Neutrophil (primary cell): ENCODE results near the gene P2RX2.

Source experiments
- H3K27ac ChIP-seq: fragments of 200-600 bp; sonication (generic); 2 replicates; pipeline ENCODE4 v1.5.1; 2016; ENCODE audit warnings: mild to moderate bottlenecking, moderate library complexity
- H3K27me3 ChIP-seq: fragments of 200-600 bp; sonication (generic); 2 replicates; pipeline ENCODE4 v1.6.0; 2016; ENCODE audit warnings: mild to moderate bottlenecking
- H3K36me3 ChIP-seq: fragments of 200-600 bp; sonication (generic); 2 replicates; pipeline ENCODE4 v1.5.1; 2017
- H3K4me1 ChIP-seq, 2 experiments: fragments of 200-600 bp in 1 of 2; sonication (generic) in 1 of 2; 1 replicate in 1 of 2; 2 replicates in 1 of 2; pipeline versions ENCODE4 v1.5.1 to v1.6.1; 2013 to 2016; ENCODE audit warnings: low read depth in 1 of 2, low read length in 1 of 2, mild to moderate bottlenecking in 1 of 2, moderate library complexity in 1 of 2; ENCODE audit not compliant: control insufficient read depth in 1 of 2, insufficient read depth in 1 of 2
- H3K4me3 ChIP-seq, 2 experiments: fragments of 200-600 bp in 1 of 2; sonication (generic) in 1 of 2; 1 replicate in 1 of 2; 2 replicates in 1 of 2; pipeline ENCODE4 v1.5.1; 2013 to 2016; ENCODE audit warnings: low read depth in 1 of 2, low read length in 1 of 2, mild to moderate bottlenecking in 1 of 2, moderate library complexity in 1 of 2
- H3K9me3 ChIP-seq: fragments of 200-600 bp; sonication (generic); 2 replicates; pipeline ENCODE4 v1.5.1; 2016
- TF ChIP-seq, protein P1 (sequence below): fragments of 200-600 bp; sonication (generic); IDR thresholded peaks from 2 replicates; pipeline ENCODE4 v1.5.1; 2016; ENCODE audit warnings: antibody characterized with exemption

The P2RX2 gene

GRCh38 chr12:132622437-132623071 is 4.0 kb downstream of the P2RX2 start:
- H3K36me3 ChIP-seq = peaks cover 39% of the 10 kb centered on the region
- H3K27ac ChIP-seq = no peak overlapping the region
- H3K4me1 ChIP-seq = no peaks in the 10 kb centered on the region
- H3K9me3 ChIP-seq = peaks cover 4% of the 10 kb centered on the region
- no peak overlapping the region for H3K4me3 ChIP-seq
- TF ChIP-seq, protein P1, sequence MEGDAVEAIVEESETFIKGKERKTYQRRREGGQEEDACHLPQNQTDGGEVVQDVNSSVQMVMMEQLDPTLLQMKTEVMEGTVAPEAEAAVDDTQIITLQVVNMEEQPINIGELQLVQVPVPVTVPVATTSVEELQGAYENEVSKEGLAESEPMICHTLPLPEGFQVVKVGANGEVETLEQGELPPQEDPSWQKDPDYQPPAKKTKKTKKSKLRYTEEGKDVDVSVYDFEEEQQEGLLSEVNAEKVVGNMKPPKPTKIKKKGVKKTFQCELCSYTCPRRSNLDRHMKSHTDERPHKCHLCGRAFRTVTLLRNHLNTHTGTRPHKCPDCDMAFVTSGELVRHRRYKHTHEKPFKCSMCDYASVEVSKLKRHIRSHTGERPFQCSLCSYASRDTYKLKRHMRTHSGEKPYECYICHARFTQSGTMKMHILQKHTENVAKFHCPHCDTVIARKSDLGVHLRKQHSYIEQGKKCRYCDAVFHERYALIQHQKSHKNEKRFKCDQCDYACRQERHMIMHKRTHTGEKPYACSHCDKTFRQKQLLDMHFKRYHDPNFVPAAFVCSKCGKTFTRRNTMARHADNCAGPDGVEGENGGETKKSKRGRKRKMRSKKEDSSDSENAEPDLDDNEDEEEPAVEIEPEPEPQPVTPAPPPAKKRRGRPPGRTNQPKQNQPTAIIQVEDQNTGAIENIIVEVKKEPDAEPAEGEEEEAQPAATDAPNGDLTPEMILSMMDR = no peak
- H3K27me3 ChIP-seq = peaks cover 38% of the 10 kb centered on the region

DNA sequence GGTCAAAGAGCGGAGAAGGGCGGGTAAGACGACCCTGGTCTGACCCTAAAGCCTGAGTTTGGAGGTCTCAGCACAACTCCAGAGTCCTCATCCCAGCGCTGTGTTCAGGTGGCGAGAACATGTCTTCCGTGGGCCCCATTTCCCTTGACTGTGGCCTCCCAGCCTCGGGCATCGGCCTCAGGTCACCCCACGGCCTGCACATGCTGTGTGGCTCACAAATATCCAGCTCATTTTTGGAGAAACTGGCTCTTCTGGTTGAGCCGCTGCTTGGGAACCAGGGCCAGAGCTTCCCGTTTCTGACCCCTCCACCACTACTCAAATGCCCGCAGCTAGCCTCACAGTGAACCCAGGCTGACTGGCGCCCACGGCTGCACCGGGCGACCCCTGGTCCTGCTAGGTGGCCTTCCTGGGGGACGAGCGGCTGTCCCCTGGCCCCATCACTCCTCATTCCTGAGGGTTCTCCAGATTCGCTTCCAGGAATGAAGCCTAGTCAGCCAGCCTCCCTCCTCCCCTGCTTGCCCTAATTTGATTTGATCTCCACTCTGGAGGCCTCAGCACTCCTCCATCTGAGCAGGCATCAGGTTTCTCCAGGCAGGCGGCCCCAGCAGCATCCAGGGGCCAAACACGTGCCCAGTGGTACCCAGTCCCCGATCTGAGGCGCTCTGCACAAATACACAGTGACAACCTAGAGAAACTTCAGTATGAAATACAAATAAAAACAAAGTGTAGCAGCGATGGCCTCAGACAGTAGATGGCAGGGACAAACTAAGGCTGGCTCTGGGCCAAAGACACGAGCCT is 4.7 kb downstream of the P2RX2 start:
- no peak overlapping the region for H3K27ac ChIP-seq
- H3K4me1 ChIP-seq = no peaks in the 10 kb centered on the region
- H3K4me3 ChIP-seq = no peak overlapping the region

DNA sequence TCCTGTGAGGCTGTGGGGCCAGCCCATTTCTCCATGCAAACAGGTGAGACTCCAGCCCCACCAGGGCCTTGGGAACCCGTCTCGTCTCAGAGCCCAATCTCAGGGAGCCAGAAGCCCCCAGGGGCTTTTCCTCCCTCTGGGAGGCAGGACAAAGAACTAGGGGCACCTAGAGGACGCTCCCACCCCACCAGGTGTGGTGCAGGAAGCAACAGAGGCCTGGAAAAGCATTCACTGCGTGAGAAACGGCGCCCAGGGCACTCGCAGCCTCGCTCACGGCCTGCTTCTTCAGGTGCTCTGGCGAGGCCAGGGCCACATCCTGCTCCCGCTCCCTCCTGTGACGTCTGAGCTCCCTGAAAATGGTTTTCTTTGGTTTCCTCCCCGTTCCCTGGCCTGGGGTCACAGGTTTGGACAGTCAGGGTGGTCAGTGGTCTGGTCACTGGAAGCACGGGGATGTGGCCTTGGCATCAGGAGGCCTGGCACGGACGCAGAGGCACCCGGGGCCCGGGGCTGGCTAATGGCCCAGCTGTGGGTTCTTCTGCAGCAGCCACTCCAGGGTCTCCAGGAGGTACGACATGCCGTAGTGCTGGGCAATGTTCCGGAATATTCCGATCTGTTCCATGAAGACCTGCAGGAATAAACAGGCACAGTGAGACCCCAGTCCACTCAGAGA is 5.7 kb downstream of the P2RX2 start:
- peaks cover 21% of the 10 kb centered on the region for H3K27me3 ChIP-seq
- peaks cover 57% of the 10 kb centered on the region for H3K36me3 ChIP-seq
- no peak overlapping the region for H3K27ac ChIP-seq
- H3K9me3 ChIP-seq = no peaks in the 10 kb centered on the region
- H3K4me3 ChIP-seq = no peak overlapping the region
- no peaks in the 10 kb centered on the region for H3K4me1 ChIP-seq
- TF ChIP-seq, protein P1 = no peak

More for the DNA sequence above, 4.7 kb downstream of the P2RX2 start:
- Histone ChIP-seq H3K36me3 (peaks cover 47% of the 10 kb centered on the region), H3K9me3 (no peaks in the 10 kb centered on the region), H3K27me3 (peaks cover 31% of the 10 kb centered on the region)
- TF ChIP-seq, protein P1 = no peak

DNA sequence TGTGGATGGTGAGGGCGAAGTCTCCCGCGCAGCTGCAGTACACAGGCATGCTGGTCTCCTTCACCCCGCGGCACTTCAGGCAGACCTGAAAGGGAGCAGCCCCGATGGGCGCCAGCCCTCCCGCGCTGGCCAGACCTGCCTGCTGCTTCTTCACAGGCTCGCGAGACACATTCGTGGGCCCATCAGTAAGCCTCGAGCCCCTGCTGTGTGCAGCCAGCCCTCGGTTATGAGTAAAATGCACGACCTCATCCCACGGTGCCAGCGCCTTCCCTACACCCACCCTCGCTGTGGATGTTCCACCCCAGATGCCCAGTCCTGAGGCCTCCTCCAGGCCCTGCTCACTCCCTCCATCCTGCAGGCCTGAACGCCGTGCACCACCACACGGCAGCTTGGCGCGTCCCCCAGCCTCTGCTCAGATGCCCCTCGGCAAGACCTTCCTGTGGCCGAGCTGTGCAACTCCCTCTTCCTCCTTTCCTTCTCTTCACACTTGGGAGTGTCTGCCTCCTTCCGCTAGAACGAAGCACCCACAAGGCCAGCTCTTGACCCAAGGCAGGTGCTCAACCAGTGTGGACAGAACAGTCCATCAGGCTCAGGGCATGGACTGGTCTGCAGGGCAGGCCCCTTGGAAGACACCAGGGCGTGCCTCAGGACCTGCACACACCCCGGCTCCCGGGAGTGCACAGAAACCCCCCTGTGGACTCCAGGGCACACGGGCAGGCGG is 6.5 kb downstream of the P2RX2 start:
- TF ChIP-seq, protein P1 = no peak
- Histone ChIP-seq H3K36me3 (peaks cover 65% of the 10 kb centered on the region), H3K27me3 (peaks cover 13% of the 10 kb centered on the region), H3K4me3 (no peak overlapping the region), H3K27ac (no peak overlapping the region), H3K4me1 (no peaks in the 10 kb centered on the region), H3K9me3 (no peaks in the 10 kb centered on the region)

DNA sequence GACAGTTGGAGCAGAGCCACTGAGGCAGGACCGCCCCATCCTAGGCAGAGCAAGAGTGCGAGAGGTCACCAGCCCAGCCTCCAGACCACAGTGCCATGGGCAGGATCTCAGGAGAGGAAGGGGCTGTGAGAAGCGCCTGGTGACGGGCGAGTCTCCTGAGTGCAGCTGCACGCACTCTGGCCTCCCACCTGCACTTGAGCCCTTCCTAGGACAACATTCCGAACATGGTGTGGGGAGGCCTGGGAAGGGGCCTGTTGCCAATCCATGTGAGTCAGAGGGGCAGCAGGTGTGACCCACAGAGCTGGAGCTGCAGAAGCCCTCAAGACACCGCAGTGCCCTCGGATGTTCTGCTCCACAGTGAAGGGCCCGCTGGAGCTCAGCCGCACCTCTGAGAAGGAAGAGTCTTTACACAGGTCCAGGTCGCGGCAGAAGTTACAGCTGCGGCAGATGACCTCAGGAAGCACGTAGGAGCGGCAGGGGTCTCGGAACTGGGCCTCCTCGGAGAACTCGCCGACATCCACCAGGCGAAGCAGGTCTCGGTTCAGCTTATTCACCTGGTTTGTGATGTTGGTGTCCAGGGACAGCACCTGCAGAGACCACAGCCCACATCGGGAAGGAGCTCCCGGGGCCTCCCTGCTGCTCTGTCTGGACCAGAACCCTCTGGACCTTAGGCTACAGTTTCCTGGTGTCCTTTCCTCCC is 7.3 kb downstream of the P2RX2 start:
- TF ChIP-seq, protein P1 = no peak
- Histone ChIP-seq H3K4me1 (no peaks in the 10 kb centered on the region), H3K4me3 (no peak overlapping the region), H3K27ac (no peak overlapping the region), H3K9me3 (no peaks in the 10 kb centered on the region), H3K27me3 (peaks cover 5% of the 10 kb centered on the region), H3K36me3 (peaks cover 73% of the 10 kb centered on the region)
